H9 (cell line): ENCODE results near the gene PDS5B. TPM values are rescaled to one million over a fixed set of nuclear protein-coding genes. Genes with fewer than 3 reads are reported as not detected.

ENCODE experiments used
- DNase-seq: peaks from one replicate; pipeline ENCODE4 v3.0.0-alpha.2; 2017
- H2AFZ ChIP-seq: one replicate; pipeline ENCODE4 v1.6.1; 2013; ENCODE audit warnings: mild to moderate bottlenecking, low read length, control low read depth, moderate library complexity
- H2AK5ac ChIP-seq: 2 replicates; pipeline ENCODE4 v1.6.1; 2013; ENCODE audit warnings: low read length, control low read depth, mixed read lengths; ENCODE audit not compliant: insufficient read length
- H2BK120ac ChIP-seq: one replicate; pipeline ENCODE4 v1.6.1; 2013; ENCODE audit warnings: low read depth, mild to moderate bottlenecking, low read length, control low read depth, inconsistent platforms; ENCODE audit not compliant: poor library complexity, severe bottlenecking
- H2BK12ac ChIP-seq: 2 replicates; pipeline ENCODE4 v1.6.1; 2013; ENCODE audit warnings: low read length, control low read depth, mixed read lengths, low read depth; ENCODE audit not compliant: insufficient read length
- H2BK15ac ChIP-seq: 2 replicates; pipeline ENCODE4 v1.6.1; 2013; ENCODE audit warnings: low read depth, low read length, control low read depth
- H2BK20ac ChIP-seq: one replicate; pipeline ENCODE4 v1.6.1; 2013; ENCODE audit warnings: low read depth, mild to moderate bottlenecking, low read length, control low read depth, inconsistent platforms; ENCODE audit not compliant: poor library complexity, severe bottlenecking
- H2BK5ac ChIP-seq: 2 replicates; pipeline ENCODE4 v1.6.1; 2013; ENCODE audit warnings: low read length, control low read depth, mixed read lengths; ENCODE audit not compliant: insufficient read length
- H3K14ac ChIP-seq: 2 replicates; pipeline ENCODE4 v1.6.1; 2013; ENCODE audit warnings: low read length, control low read depth; ENCODE audit not compliant: insufficient read depth
- H3K18ac ChIP-seq: 2 replicates; pipeline ENCODE4 v1.6.1; 2013; ENCODE audit warnings: low read depth, mild to moderate bottlenecking, mixed read lengths, low read length, control low read depth; ENCODE audit not compliant: insufficient read length
- H3K23ac ChIP-seq: 2 replicates; pipeline ENCODE4 v1.6.1; 2013; ENCODE audit warnings: low read length, control low read depth, mixed read lengths, low read depth; ENCODE audit not compliant: insufficient read length
- H3K23me2 ChIP-seq: 2 replicates; pipeline ENCODE4 v1.6.1; 2013; ENCODE audit warnings: low read depth, mild to moderate bottlenecking, mixed read lengths, low read length, control low read depth; ENCODE audit not compliant: insufficient read length, poor library complexity, severe bottlenecking
- H3K27ac ChIP-seq: 2 replicates; pipeline ENCODE4 v1.5.1; 2013; ENCODE audit warnings: low read length, control low read depth, mixed read lengths, low read depth; ENCODE audit not compliant: insufficient read length
- H3K27me3 ChIP-seq: 2 replicates; pipeline ENCODE4 v1.6.1; 2013; ENCODE audit warnings: low read length, control low read depth, inconsistent platforms; ENCODE audit not compliant: insufficient read depth
- H3K4ac ChIP-seq: 2 replicates; pipeline ENCODE4 v1.6.1; 2013; ENCODE audit warnings: low read depth, mild to moderate bottlenecking, control low read depth, inconsistent platforms, low read length, moderate library complexity
- H3K4me1 ChIP-seq: 2 replicates; pipeline ENCODE4 v1.6.1; 2013; ENCODE audit warnings: low read length, control low read depth, inconsistent platforms; ENCODE audit not compliant: insufficient read depth
- H3K4me2 ChIP-seq: 2 replicates; pipeline ENCODE4 v1.6.1; 2013; ENCODE audit warnings: low read length, control low read depth, mixed read lengths; ENCODE audit not compliant: insufficient read length, insufficient read depth
- H3K56ac ChIP-seq: 2 replicates; pipeline ENCODE4 v1.6.1; 2013; ENCODE audit warnings: low read depth, mild to moderate bottlenecking, mixed read lengths, low read length, control low read depth; ENCODE audit not compliant: insufficient read length
- H3K79me1 ChIP-seq: 2 replicates; pipeline ENCODE4 v1.6.1; 2013; ENCODE audit warnings: low read depth, mild to moderate bottlenecking, moderate library complexity, low read length, control low read depth, inconsistent platforms; ENCODE audit not compliant: insufficient read depth, poor library complexity, severe bottlenecking
- H3K79me2 ChIP-seq: 2 replicates; pipeline ENCODE4 v1.6.1; 2013; ENCODE audit warnings: low read length, control low read depth, inconsistent platforms; ENCODE audit not compliant: insufficient read depth
- H3K9ac ChIP-seq: 2 replicates; pipeline ENCODE4 v1.6.1; 2013; ENCODE audit warnings: low read length, control low read depth, mixed read lengths; ENCODE audit not compliant: insufficient read length; ENCODE audit errors: extremely low read depth
- H3K9me3 ChIP-seq: one replicate; pipeline ENCODE4 v1.6.1; 2013; ENCODE audit warnings: low read depth, low read length, inconsistent platforms; ENCODE audit not compliant: control insufficient read depth
- H3T11ph ChIP-seq: one replicate; pipeline ENCODE4 v1.6.1; 2013; ENCODE audit warnings: mild to moderate bottlenecking, low read length, control low read depth, inconsistent platforms
- H4K20me1 ChIP-seq: one replicate; pipeline ENCODE4 v1.6.1; 2013; ENCODE audit not compliant: control insufficient read depth, insufficient read length, insufficient read depth
- H4K5ac ChIP-seq: 2 replicates; pipeline ENCODE4 v1.6.1; 2013; ENCODE audit warnings: low read depth, mild to moderate bottlenecking, mixed read lengths, low read length, control low read depth; ENCODE audit not compliant: insufficient read length
- H4K8ac ChIP-seq: replicated peaks from 2 replicates; pipeline ENCODE4 v1.6.1; 2013; ENCODE audit warnings: low read length, control low read depth, mixed read lengths, low read depth; ENCODE audit not compliant: insufficient read length
- H4K91ac ChIP-seq: 2 replicates; pipeline ENCODE4 v1.6.1; 2013; ENCODE audit warnings: low read depth, mild to moderate bottlenecking, moderate library complexity, mixed read lengths, low read length, control low read depth; ENCODE audit not compliant: insufficient read length
- H3K27ac Mint-ChIP-seq, 3 experiments: 2 replicates in 2 of 3; 3 replicates in 1 of 3; pipeline ENCODE4 v1.8.0; 2020 to 2021; ENCODE audit warnings: mixed read lengths in 3 of 3, mild to moderate bottlenecking in 1 of 3, moderate library complexity in 1 of 3
- H3K27me3 Mint-ChIP-seq: 2 replicates; pipeline ENCODE4 v1.8.0; 2021; ENCODE audit warnings: low read depth, mild to moderate bottlenecking, moderate library complexity, mixed read lengths
- H3K36me3 Mint-ChIP-seq, 3 experiments: 2 replicates in 2 of 3; 3 replicates in 1 of 3; pipeline ENCODE4 v1.8.0; 2020 to 2021; ENCODE audit warnings: low read depth in 3 of 3, mixed read lengths in 3 of 3; ENCODE audit not compliant: insufficient read depth in 1 of 3
- H3K4me1 Mint-ChIP-seq, 2 experiments: 2 replicates each; pipeline ENCODE4 v1.8.0; 2020; ENCODE audit warnings: mixed read lengths in 2 of 2
- H3K4me3 Mint-ChIP-seq, 2 experiments: 2 replicates in 1 of 2; 3 replicates in 1 of 2; pipeline ENCODE4 v1.8.0; 2020 to 2021; ENCODE audit warnings: mild to moderate bottlenecking in 2 of 2, mixed read lengths in 2 of 2, moderate library complexity in 1 of 2
- H3K9me3 Mint-ChIP-seq, 2 experiments: 2 replicates in 1 of 2; 3 replicates in 1 of 2; pipeline ENCODE4 v1.8.0; 2020; ENCODE audit warnings: mild to moderate bottlenecking in 2 of 2, mixed read lengths in 2 of 2, moderate library complexity in 1 of 2
- CTCF ChIP-seq: fragments of 200-600 bp; sonication (generic); conservative IDR thresholded peaks from 3 replicates; pipeline ENCODE4 v1.8.0; 2021; ENCODE audit warnings: antibody characterized with exemption, mild to moderate bottlenecking
- WGBS: extraction: QIAGEN DNeasy Blood & Tissue Kit; methylation state at CpG from one replicate; pipeline ENCODE4 v1.1.7; 2013; ENCODE audit warnings: missing lambda C conversion rate, low lambda C conversion rate, mixed read lengths; ENCODE audit not compliant: insufficient read length; ENCODE audit errors: extremely low coverage; 5-methylcytosine and 5-hydroxymethylcytosine counted together
- total RNA-seq: library from RNA; stranded (reverse); gene quantifications from 2 replicates; pipeline ENCODE4 v1.2.1, GENCODE V29; 2021

PDS5B gene
- total RNA-seq, 1 experiment from 2014 or later: 50.0 TPM

GRCh38 chr13:32545083-32545482 is 41.2 kb upstream of the PDS5B start:
- Histone ChIP-seq H3K56ac (no peak overlapping the region), H3K4ac (no peak overlapping the region), H4K20me1 (no peaks in the 10 kb centered on the region), H3K4me2 (no peak overlapping the region), H2AFZ (no peak overlapping the region), H3K27ac (no peak overlapping the region), H3K4me1 (no peaks in the 10 kb centered on the region), H3K79me1 (no peaks in the 10 kb centered on the region), H2AK5ac (no peak overlapping the region), H3T11ph (no peak overlapping the region), H4K91ac (no peak overlapping the region), H3K27me3 (no peaks in the 10 kb centered on the region), H3K14ac (no peak overlapping the region), H2BK12ac (no peak overlapping the region), H4K8ac (no peak overlapping the region), H2BK5ac (no peak overlapping the region), H2BK120ac (no peak overlapping the region), H3K23me2 (no peaks in the 10 kb centered on the region), H3K9me3 (no peaks in the 10 kb centered on the region), H2BK20ac (no peak overlapping the region), H3K9ac (no peak overlapping the region), H3K18ac (no peak overlapping the region), H3K79me2 (no peaks in the 10 kb centered on the region), H3K23ac (no peak overlapping the region), H4K5ac (no peak overlapping the region), H2BK15ac (no peak overlapping the region)
- Mint-ChIP-seq H3K4me1 (no peaks in the 10 kb centered on the region), H3K9me3 (no peaks in the 10 kb centered on the region; a peak in 1 of 5 replicates), H3K27me3 (no peaks in the 10 kb centered on the region), H3K36me3 (no peaks in the 10 kb centered on the region), H3K4me3 (no peak overlapping the region), H3K27ac (no peak overlapping the region)
- DNase-seq: no peak
- no peak for TF ChIP-seq CTCF
- no CpG with 5 or more reads among the region's 2 CpGs for WGBS
